Thyroid gland (tissue), 4 donors: ENCODE results near the gene RPS19BP1. TPM values are rescaled to one million over a fixed set of nuclear protein-coding genes. Genes with fewer than 3 reads are reported as not detected.

Experiments
- DNase-seq, 2 donors: peaks; one replicate each; pipeline ENCODE4 v3.0.0-alpha.2; 2019
- H3K27ac ChIP-seq, 3 donors: fragments of 200-600 bp; sonication (generic); 1 replicate in 2 of 3; 2 replicates in 1 of 3; pipeline ENCODE4 v1.5.1; 2016 to 2019; ENCODE audit warnings: mild to moderate bottlenecking in 1 of 3, moderate library complexity in 1 of 3
- H3K27me3 ChIP-seq: fragments of 200-600 bp; sonication (generic); one replicate; pipeline ENCODE4 v1.5.1; 2019
- H3K36me3 ChIP-seq, 2 donors: fragments of 200-600 bp; sonication (generic); one replicate each; pipeline ENCODE4 v1.5.1; 2016 to 2019
- H3K4me1 ChIP-seq, 2 donors: fragments of 200-600 bp; sonication (generic); one replicate each; pipeline ENCODE4 v1.5.1; 2017 to 2019
- H3K4me3 ChIP-seq, 3 donors: fragments of 200-600 bp; sonication (generic); replicated peaks in 1 of 3; 1 replicate in 2 of 3; 2 replicates in 1 of 3; pipeline ENCODE4 v1.5.1; 2016; ENCODE audit warnings: mild to moderate bottlenecking in 1 of 3
- H3K9me3 ChIP-seq: fragments of 200-600 bp; sonication (generic); one replicate; pipeline ENCODE4 v1.5.1; 2017
- CTCF ChIP-seq, 6 experiments: fragments of 200-600 bp in 3 of 6; fragments of 450-650 bp in 3 of 6; sonication (generic) in 3 of 6; IDR thresholded peaks; one replicate each; pipeline ENCODE4 v1.5.1; 2016 to 2019; ENCODE audit warnings: antibody characterized with exemption in 6 of 6, mild to moderate bottlenecking in 2 of 6, inconsistent platforms in 1 of 6, moderate library complexity in 1 of 6
- POLR2A ChIP-seq, 2 donors: fragments of 450-650 bp; IDR thresholded peaks; one replicate each; pipeline ENCODE4 v1.6.1; 2017; ENCODE audit warnings: antibody characterized with exemption in 2 of 2, mild to moderate bottlenecking in 2 of 2, moderate library complexity in 1 of 2
- WGBS, 2 donors: methylation state at CpG; one replicate each; pipeline ENCODE4 v1.1.5; 2017; 5-methylcytosine and 5-hydroxymethylcytosine counted together
- intact Hi-C: fragments of 100-400 bp; cut with DNase I; formaldehyde crosslinking; loops from one replicate; pipeline ENCODE4 v1.15.1; 2023
- total RNA-seq, 4 donors: library from RNA; depleted of rRNA; stranded (reverse); fragments of >200 nt; gene quantifications; one replicate each; pipeline ENCODE4 v1.2.3, GENCODE V29; 2016

RPS19BP1 gene
- total RNA-seq: 100 to 1,000 TPM; 120 to 243 (median 171) TPM

DNA sequence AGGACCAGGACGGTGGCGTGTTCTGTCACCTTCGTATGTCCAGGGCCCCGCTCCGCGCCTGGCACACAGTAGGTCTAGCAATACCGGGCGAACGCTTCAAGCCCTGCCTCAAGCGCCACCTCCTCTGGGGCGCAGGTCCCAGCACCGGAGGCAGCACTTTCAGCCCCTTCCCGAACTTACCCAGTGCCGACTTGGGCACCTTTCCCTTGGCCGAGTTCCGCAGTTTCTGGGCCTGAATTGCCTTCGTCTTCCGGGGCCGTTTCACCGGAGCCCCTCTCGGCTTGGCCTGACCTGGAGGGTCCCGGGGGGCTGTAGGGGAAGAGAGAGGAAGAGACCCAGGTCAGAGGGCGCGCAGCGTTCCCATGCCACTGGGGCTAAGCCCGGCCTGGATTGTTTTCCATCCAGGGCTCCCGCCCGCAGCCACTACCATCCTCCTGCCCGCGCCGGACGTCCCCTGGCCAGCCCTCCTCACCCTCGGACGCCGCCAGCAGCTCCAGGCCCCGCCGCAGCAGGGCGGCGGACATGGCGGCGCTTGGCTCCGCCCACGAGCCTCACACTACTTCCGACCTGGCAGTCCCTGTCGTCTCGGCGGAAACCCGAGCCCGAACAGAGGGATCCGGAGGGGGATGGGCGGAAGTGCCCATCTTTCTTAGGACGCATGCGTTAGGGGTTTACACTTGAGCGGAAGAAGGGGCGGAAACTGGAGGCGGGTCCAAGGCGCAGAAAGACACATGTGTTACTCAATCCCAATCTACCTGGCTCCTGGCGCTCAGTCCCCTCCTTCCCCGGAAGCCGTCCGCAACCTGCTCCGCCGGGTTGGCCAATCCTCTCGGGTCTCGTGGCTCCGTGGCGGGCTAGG lies at the start of gene RPS19BP1:
Gene RPS19BP1, minus strand, starts transcription at position 534 of the 859 bp plus-strand sequence. Its CDS starts 10 bp downstream, at position 524.
- H3K27me3 ChIP-seq: no peaks in the 10 kb centered on the region
- no peaks in the 10 kb centered on the region for H3K9me3 ChIP-seq
- TF ChIP-seq POLR2A (IDR thresholded peaks at IDR 0.05) (peak; percentile 68 to 86), CTCF (IDR thresholded peaks at IDR 0.05) (peak in 1 of 6 experiments; percentile 2)
- H3K27ac ChIP-seq: peak within 1 kb of the TSS; percentile 78 to 91 (median 82)
- DNase-seq: peak; percentile 100
- H3K36me3 ChIP-seq: peaks cover 0 to 9% of the 10 kb centered on the region in 2 donors
- 0 to 2% methylated on average over 41 to 55 of the region's 67 CpGs for WGBS, 2 donors
- peaks cover 39 to 50% of the 10 kb centered on the region in 2 donors for H3K4me1 ChIP-seq
- H3K4me3 ChIP-seq: peak within 1 kb of the TSS; percentile 70 to 96 (median 88)
- intact Hi-C loops: loop anchor here (5.0 kb wide), 1 partner anchor 815 kb away; the partner anchor contains the start of gene ADSL

GRCh38 chr22:39581303-39581702 lies 48.8 kb upstream of the RPS19BP1 start:
- no peaks in the 10 kb centered on the region for H3K27me3 ChIP-seq
- DNase-seq: no peak
- WGBS, 2 donors: 94 to 96% methylated on average over 8 of the region's 8 CpGs
- no peak overlapping the region for H3K27ac ChIP-seq
- H3K4me3 ChIP-seq: no peak overlapping the region
- no peaks in the 10 kb centered on the region for H3K9me3 ChIP-seq
- intact Hi-C loops: no loop called here
- no peaks in the 10 kb centered on the region for H3K36me3 ChIP-seq
- H3K4me1 ChIP-seq: peaks cover 4 to 7% of the 10 kb centered on the region in 2 donors
- TF ChIP-seq CTCF (IDR thresholded peaks at IDR 0.05) (no peak), POLR2A (IDR thresholded peaks at IDR 0.05) (no peak)

DNA sequence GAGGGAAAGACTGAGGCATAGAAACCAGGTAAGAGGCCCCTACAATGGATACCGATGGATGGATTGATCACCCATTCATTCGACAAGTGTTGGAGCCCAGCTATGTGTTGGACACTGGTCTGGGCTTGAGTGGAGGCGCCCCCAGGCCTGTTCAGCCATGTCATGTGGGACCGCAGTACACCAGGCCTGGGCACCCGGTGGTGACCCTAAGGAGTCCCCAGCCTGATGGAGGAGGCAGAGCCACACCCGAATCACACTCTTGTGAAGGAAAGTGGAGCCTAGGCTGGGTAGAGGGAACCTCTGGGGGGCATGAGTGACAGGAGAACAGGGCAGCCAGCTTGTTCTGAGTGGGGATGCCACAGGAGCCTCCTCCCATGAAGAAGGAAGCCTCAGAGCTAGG lies 48.2 kb upstream of the RPS19BP1 start:
- Histone ChIP-seq H3K9me3 (no peaks in the 10 kb centered on the region), H3K27me3 (no peaks in the 10 kb centered on the region), H3K4me3 (no peak overlapping the region), H3K27ac (no peak overlapping the region), H3K4me1 (peaks cover 4 to 7% of the 10 kb centered on the region in 2 donors), H3K36me3 (no peaks in the 10 kb centered on the region)
- DNase-seq: no peak
- TF ChIP-seq CTCF (IDR thresholded peaks at IDR 0.05): no peak
- TF ChIP-seq POLR2A (IDR thresholded peaks at IDR 0.05): no peak
- 89 to 94% methylated on average over 2 to 6 of the region's 6 CpGs for WGBS, 2 donors
- intact Hi-C loops: no loop called here

DNA sequence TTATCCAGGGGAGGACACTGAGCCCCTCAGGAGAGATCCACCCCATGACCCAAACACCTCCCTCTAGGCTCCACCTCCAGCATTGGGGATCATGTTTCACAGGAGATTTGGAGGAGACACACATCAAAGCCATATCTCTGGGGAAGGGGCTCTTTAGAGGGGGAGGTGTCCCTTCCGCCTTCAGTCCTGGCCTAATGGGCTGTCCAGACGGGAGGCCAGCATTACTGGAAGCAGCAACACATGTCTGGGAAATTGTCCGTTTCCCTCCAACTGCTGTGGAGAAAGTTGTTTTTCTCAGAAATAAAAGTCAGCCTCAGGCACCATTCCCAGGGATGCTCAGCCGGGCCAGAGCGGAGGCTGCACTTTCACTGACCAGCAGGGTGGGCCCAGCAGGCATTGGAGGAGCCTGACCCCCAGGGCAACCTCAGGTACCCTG lies 47.5 kb upstream of the RPS19BP1 start:
- TF ChIP-seq CTCF (IDR thresholded peaks at IDR 0.05) (no peak), POLR2A (IDR thresholded peaks at IDR 0.05) (no peak)
- intact Hi-C loops: no loop called here
- Histone ChIP-seq H3K4me1 (peaks cover 4 to 7% of the 10 kb centered on the region in 2 donors), H3K27me3 (no peaks in the 10 kb centered on the region), H3K27ac (no peak overlapping the region), H3K4me3 (no peak overlapping the region), H3K9me3 (no peaks in the 10 kb centered on the region), H3K36me3 (no peaks in the 10 kb centered on the region)
- DNase-seq: no peak
- 53 to 65% methylated on average over 5 of the region's 5 CpGs for WGBS, 2 donors

GRCh38 chr22:39577900-39578299 lies 45.4 kb upstream of the RPS19BP1 start:
- H3K4me1 ChIP-seq: peaks cover 4 to 7% of the 10 kb centered on the region in 2 donors
- 84 to 93% methylated on average over 7 of the region's 7 CpGs for WGBS, 2 donors
- H3K27ac ChIP-seq: no peak overlapping the region
- no peak for TF ChIP-seq POLR2A (IDR thresholded peaks at IDR 0.05)
- TF ChIP-seq CTCF (IDR thresholded peaks at IDR 0.05): no peak
- H3K36me3 ChIP-seq: no peaks in the 10 kb centered on the region
- H3K27me3 ChIP-seq: no peaks in the 10 kb centered on the region
- no peak for DNase-seq
- no peaks in the 10 kb centered on the region for H3K9me3 ChIP-seq
- H3K4me3 ChIP-seq: no peak overlapping the region
- intact Hi-C loops: no loop called here
